Thyroid gland (tissue), 4 donors: ENCODE results near the gene TUBB2B. TPM values are rescaled to one million over a fixed set of nuclear protein-coding genes. Genes with fewer than 3 reads are reported as not detected.
A peak's percentile ranks its signal among the peaks of the same experiment; 100 is the strongest.

Experiments used
- DNase-seq, 2 donors: peaks; one replicate each; pipeline ENCODE4 v3.0.0-alpha.2; 2019
- H3K27ac ChIP-seq, 3 donors: fragments of 200-600 bp; sonication (generic); 1 replicate in 2 of 3; 2 replicates in 1 of 3; pipeline ENCODE4 v1.5.1; 2016 to 2019; ENCODE audit warnings: mild to moderate bottlenecking in 1 of 3, moderate library complexity in 1 of 3
- H3K27me3 ChIP-seq: fragments of 200-600 bp; sonication (generic); one replicate; pipeline ENCODE4 v1.5.1; 2019
- H3K36me3 ChIP-seq, 2 donors: fragments of 200-600 bp; sonication (generic); one replicate each; pipeline ENCODE4 v1.5.1; 2016 to 2019
- H3K4me1 ChIP-seq, 2 donors: fragments of 200-600 bp; sonication (generic); one replicate each; pipeline ENCODE4 v1.5.1; 2017 to 2019
- H3K4me3 ChIP-seq, 3 donors: fragments of 200-600 bp; sonication (generic); replicated peaks in 1 of 3; 1 replicate in 2 of 3; 2 replicates in 1 of 3; pipeline ENCODE4 v1.5.1; 2016; ENCODE audit warnings: mild to moderate bottlenecking in 1 of 3
- H3K9me3 ChIP-seq: fragments of 200-600 bp; sonication (generic); one replicate; pipeline ENCODE4 v1.5.1; 2017
- POLR2A ChIP-seq, 2 donors: fragments of 450-650 bp; IDR thresholded peaks; one replicate each; pipeline ENCODE4 v1.6.1; 2017; ENCODE audit warnings: antibody characterized with exemption in 2 of 2, mild to moderate bottlenecking in 2 of 2, moderate library complexity in 1 of 2
- WGBS, 2 donors: methylation state at CpG; one replicate each; pipeline ENCODE4 v1.1.5; 2017; 5-methylcytosine and 5-hydroxymethylcytosine counted together
- intact Hi-C: fragments of 100-400 bp; cut with DNase I; formaldehyde crosslinking; loops from one replicate; pipeline ENCODE4 v1.15.1; 2023
- total RNA-seq, 4 donors: library from RNA; depleted of rRNA; stranded (reverse); fragments of >200 nt; gene quantifications; one replicate each; pipeline ENCODE4 v1.2.3, GENCODE V29; 2016
- TF ChIP-seq, protein P1 (sequence below), 6 experiments: fragments of 200-600 bp in 3 of 6; fragments of 450-650 bp in 3 of 6; sonication (generic) in 3 of 6; IDR thresholded peaks; one replicate each; pipeline ENCODE4 v1.5.1; 2016 to 2019; ENCODE audit warnings: antibody characterized with exemption in 6 of 6, mild to moderate bottlenecking in 2 of 6, inconsistent platforms in 1 of 6, moderate library complexity in 1 of 6

The TUBB2B gene
- 1 to 10 TPM in 3 of 4 donors, not detected in 1; 1.1 to 6.1 (median 3.5) TPM for total RNA-seq

DNA sequence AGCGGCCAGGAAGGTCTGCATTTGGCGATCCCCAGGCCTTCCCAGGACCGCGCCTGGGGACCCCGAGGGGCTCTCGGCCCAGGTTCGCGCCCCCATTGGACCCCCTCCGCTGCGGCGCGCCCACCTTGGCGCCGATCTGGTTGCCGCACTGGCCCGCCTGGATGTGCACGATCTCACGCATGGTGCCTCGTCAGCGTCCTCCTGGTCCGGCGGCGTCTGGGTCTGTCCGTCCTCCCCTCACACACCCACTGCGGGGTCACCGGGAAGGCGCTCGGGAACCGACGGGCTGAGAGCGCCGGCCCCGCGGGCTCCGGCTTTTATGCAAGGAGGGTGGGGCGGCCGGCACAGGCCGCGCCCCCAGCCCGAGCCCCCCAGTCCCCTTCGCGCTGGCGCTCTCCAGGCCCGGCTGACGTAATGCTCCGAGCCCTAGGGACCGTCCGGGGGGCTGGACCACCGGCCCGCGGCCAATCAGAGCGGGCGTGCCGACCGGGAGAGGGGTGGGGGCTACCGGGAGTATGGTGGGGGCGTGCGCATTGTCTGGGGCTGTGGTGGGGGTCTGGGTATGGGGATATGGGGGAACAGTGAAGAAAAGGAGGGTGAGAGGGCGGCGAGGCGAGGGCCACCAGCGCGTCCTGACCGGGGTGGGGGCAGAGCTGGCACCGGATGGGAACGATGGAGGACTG lies at the start of gene TUBB2B:
Gene TUBB2B (minus strand): TSS at position 291 of the 683 bp plus-strand sequence. CDS start 110 bp downstream, at position 181.
- H3K27ac ChIP-seq, result no peak within 1 kb of the TSS

GRCh38 chr6:3277251-3277650 lies 49.8 kb upstream of the TUBB2B start:
- 87 to 90% methylated on average over 12 of the region's 12 CpGs for WGBS, 2 donors
- H3K4me3 ChIP-seq, result no peak overlapping the region
- H3K27me3 ChIP-seq, result no peaks in the 10 kb centered on the region
- intact Hi-C loops, result loop anchor here (5.0 to 10.0 kb wide), 2 partner anchors 180 to 718 kb away; partner anchors contain the start of gene SLC22A23
- no peak for DNase-seq
- no peaks in the 10 kb centered on the region for H3K9me3 ChIP-seq
- peaks cover 0 to under 1% of the 10 kb centered on the region in 2 donors for H3K4me1 ChIP-seq
- no peak overlapping the region for H3K27ac ChIP-seq
- peaks cover 0 to 8% of the 10 kb centered on the region in 2 donors for H3K36me3 ChIP-seq
- no peak for TF ChIP-seq POLR2A (IDR thresholded peaks at IDR 0.05)
- TF ChIP-seq, protein P1, sequence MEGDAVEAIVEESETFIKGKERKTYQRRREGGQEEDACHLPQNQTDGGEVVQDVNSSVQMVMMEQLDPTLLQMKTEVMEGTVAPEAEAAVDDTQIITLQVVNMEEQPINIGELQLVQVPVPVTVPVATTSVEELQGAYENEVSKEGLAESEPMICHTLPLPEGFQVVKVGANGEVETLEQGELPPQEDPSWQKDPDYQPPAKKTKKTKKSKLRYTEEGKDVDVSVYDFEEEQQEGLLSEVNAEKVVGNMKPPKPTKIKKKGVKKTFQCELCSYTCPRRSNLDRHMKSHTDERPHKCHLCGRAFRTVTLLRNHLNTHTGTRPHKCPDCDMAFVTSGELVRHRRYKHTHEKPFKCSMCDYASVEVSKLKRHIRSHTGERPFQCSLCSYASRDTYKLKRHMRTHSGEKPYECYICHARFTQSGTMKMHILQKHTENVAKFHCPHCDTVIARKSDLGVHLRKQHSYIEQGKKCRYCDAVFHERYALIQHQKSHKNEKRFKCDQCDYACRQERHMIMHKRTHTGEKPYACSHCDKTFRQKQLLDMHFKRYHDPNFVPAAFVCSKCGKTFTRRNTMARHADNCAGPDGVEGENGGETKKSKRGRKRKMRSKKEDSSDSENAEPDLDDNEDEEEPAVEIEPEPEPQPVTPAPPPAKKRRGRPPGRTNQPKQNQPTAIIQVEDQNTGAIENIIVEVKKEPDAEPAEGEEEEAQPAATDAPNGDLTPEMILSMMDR (IDR thresholded peaks at IDR 0.05), result no peak

More for the DNA sequence above, at the start of gene TUBB2B:
- peak in 1 of 2 donors; percentile 18 for DNase-seq
- Histone ChIP-seq H3K36me3 (no peaks in the 10 kb centered on the region), H3K4me3 (peak within 1 kb of the TSS in 2 of 3 donors; percentile 18 to 21), H3K4me1 (peaks cover 50 to 52% of the 10 kb centered on the region in 2 donors), H3K27me3 (peaks cover 15% of the 10 kb centered on the region), H3K9me3 (no peaks in the 10 kb centered on the region)
- WGBS, 2 donors, result 0 to 1% methylated on average over 13 of the region's 66 CpGs
- TF ChIP-seq, protein P1 (IDR thresholded peaks at IDR 0.05), result no peak
- no peak for TF ChIP-seq POLR2A (IDR thresholded peaks at IDR 0.05)
- intact Hi-C loops, result no loop called here

GRCh38 chr6:3276174-3277167 lies 49.0 kb upstream of the TUBB2B start:
- H3K9me3 ChIP-seq, result no peaks in the 10 kb centered on the region
- no peak for DNase-seq
- no peaks in the 10 kb centered on the region for H3K27me3 ChIP-seq
- intact Hi-C loops, result loop anchor here (5.0 to 10.0 kb wide), 2 partner anchors 181 to 718 kb away; partner anchors contain the start of gene SLC22A23
- 90 to 92% methylated on average over 20 of the region's 20 CpGs for WGBS, 2 donors
- no peaks in the 10 kb centered on the region for H3K4me1 ChIP-seq
- H3K27ac ChIP-seq, result no peak overlapping the region
- H3K4me3 ChIP-seq, result no peak overlapping the region
- TF ChIP-seq, protein P1 (IDR thresholded peaks at IDR 0.05), result no peak
- TF ChIP-seq POLR2A (IDR thresholded peaks at IDR 0.05), result no peak
- peaks cover 0 to 13% of the 10 kb centered on the region in 2 donors for H3K36me3 ChIP-seq

DNA sequence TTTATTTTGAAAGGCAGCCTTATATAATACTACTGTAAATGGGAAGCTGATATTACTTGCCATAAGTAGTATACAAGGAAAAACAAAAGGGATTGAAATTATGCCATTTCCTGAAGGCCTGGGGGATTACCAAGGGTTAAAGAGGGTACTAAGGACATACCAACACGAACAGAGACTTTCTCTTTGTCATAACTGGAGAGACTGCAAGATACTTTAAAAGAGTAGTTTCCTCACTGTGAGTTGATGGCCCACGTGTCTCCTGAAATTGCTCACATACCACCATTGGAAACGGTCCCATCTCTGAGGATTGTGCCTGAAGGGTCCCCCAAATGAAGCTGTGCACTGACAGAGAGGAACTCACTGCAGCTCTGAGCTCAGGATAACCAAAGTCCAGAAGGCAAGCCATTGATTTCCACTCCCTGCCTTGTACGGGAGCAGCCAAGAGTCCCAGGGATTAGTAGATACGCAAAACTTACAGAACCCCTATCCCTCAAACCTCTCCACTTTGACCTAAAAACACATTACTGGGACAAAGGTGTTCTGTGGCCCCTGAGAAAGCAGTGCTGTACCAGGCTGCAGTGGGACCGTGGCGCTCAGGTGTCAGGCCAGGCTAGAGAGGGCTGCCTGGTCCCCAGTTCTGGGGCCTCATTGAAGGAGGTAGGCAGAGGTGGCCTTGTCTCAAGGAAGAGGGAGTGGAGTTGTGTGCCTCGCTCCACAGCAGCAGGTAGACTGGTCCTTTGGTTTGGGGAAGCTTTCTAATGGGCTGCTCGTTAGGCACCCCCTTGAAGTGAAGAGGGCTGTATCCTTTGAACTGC lies 46.5 kb upstream of the TUBB2B start:
- Histone ChIP-seq H3K9me3 (no peaks in the 10 kb centered on the region), H3K4me1 (no peaks in the 10 kb centered on the region), H3K4me3 (no peak overlapping the region), H3K36me3 (peaks cover 6 to 20% of the 10 kb centered on the region in 2 donors), H3K27ac (no peak overlapping the region), H3K27me3 (no peaks in the 10 kb centered on the region)
- WGBS, 2 donors, result 75% methylated on average over 7 to 9 of the region's 9 CpGs
- TF ChIP-seq, protein P1 (IDR thresholded peaks at IDR 0.05), result no peak
- no peak for TF ChIP-seq POLR2A (IDR thresholded peaks at IDR 0.05)
- intact Hi-C loops, result loop anchor here (10.0 kb wide), 1 partner anchor 721 kb away; no protein-coding TSS in a partner anchor
- DNase-seq, result no peak
